DOHH2 (cell line): ENCODE results near the gene FCGR1A.
"Not testable (repeated sequence)": the region's sequence is repeated elsewhere in the genome, so short reads cannot be mapped to it uniquely, and the experiment has no call there.

Experiments
- H3F3A ChIP-seq: fragments of 200-600 bp; sonication (generic), shearing (Covaris generic); 2 replicates; pipeline ENCODE4 v1.6.0; 2016; ENCODE audit warnings: antibody characterized with exemption, mild to moderate bottlenecking; ENCODE audit not compliant: control insufficient read depth, insufficient read depth
- H3K27ac ChIP-seq: fragments of 200-600 bp; sonication (generic); 2 replicates; pipeline ENCODE4 v1.5.1; 2014; ENCODE audit warnings: low read depth, mild to moderate bottlenecking, low read length, moderate library complexity
- H3K27me3 ChIP-seq: fragments of 200-600 bp; sonication (generic); 2 replicates; pipeline ENCODE4 v1.6.1; 2014; ENCODE audit warnings: mild to moderate bottlenecking, low read length, mixed read lengths; ENCODE audit not compliant: control insufficient read depth
- H3K36me3 ChIP-seq: fragments of 200-600 bp; sonication (generic); 2 replicates; pipeline ENCODE4 v1.6.1; 2014; ENCODE audit warnings: mild to moderate bottlenecking, low read length, moderate library complexity, mixed read lengths; ENCODE audit not compliant: control insufficient read depth
- H3K4me1 ChIP-seq: fragments of 200-600 bp; sonication (generic); 2 replicates; pipeline ENCODE4 v1.6.1; 2014; ENCODE audit warnings: mild to moderate bottlenecking, low read length, mixed read lengths; ENCODE audit not compliant: control insufficient read depth
- H3K4me2 ChIP-seq: fragments of 200-600 bp; sonication (generic); 2 replicates; pipeline ENCODE4 v1.6.0; 2014; ENCODE audit warnings: mild to moderate bottlenecking, low read length, moderate library complexity
- H3K4me3 ChIP-seq: fragments of 200-600 bp; sonication (generic); 2 replicates; pipeline ENCODE4 v1.5.1; 2014; ENCODE audit warnings: mild to moderate bottlenecking, low read length, mixed read lengths
- H3K79me2 ChIP-seq: fragments of 200-600 bp; sonication (generic); 2 replicates; pipeline ENCODE4 v1.6.1; 2014; ENCODE audit warnings: mild to moderate bottlenecking, low read length, mixed read lengths; ENCODE audit not compliant: control insufficient read depth
- H3K9me2 ChIP-seq: fragments of 200-600 bp; sonication (generic); replicated peaks from 2 replicates; pipeline ENCODE4 v1.6.1; 2014; ENCODE audit warnings: mild to moderate bottlenecking, low read length, mixed read lengths; ENCODE audit not compliant: control insufficient read depth
- H3K9me3 ChIP-seq: fragments of 200-600 bp; sonication (generic); 2 replicates; pipeline ENCODE4 v1.6.1; 2014; ENCODE audit warnings: antibody characterized with exemption, low read length, mixed read lengths; ENCODE audit not compliant: control insufficient read depth, insufficient read depth
- H4K20me1 ChIP-seq: fragments of 200-600 bp; sonication (generic); 2 replicates; pipeline ENCODE4 v1.6.0; 2014; ENCODE audit warnings: low read depth, mild to moderate bottlenecking, antibody characterized with exemption, low read length, moderate library complexity; ENCODE audit not compliant: control insufficient read depth, insufficient read depth

Gene FCGR1A

DNA sequence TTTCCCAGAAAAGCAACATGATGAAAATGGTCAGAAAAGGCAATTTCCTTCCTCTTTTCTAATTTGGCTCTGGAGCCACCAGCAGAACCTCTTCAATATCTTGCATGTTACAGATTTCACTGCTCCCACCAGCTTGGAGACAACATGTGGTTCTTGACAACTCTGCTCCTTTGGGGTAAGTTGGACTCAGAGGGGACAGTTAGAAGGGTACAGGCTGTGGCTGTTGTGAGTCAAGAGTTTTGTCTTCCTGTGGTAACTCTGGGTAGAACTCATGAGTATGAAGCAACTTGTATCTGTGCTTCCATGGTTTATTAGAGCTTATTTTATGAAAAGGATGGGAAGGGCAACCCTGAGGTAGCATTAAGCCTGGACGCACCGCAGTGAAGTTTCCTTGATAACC lies at the start of gene FCGR1A:
Gene FCGR1A (plus strand): TSS at position 95 of the 400 bp plus-strand sequence. CDS start 50 bp downstream, at position 145.
- H4K20me1 ChIP-seq, H3K9me3 ChIP-seq, H3K4me1 ChIP-seq, H3K79me2 ChIP-seq, H3K9me2 ChIP-seq, H3K27ac ChIP-seq, H3K4me2 ChIP-seq, H3F3A ChIP-seq, H3K4me3 ChIP-seq, H3K27me3 ChIP-seq, H3K36me3 ChIP-seq: not testable (repeated sequence)

DNA sequence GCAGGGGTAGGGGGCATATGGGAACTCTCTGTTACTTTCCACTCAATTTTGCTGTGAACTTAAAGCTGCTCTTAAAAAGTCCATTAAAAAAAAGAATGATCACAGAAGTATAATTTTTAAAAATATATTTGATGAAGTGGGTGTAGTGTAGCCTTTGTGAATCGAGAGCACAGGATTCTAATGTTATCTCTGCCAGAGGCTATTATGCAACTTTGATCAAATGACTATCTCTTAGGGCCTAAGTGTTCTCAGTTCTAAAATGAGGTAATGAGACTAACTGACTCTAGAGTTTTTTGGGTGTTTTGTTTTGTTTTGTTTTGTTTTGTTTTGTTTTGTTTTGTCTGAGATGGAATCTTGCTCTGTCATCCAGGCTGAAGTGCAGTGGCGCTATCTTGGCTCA lies 49.7 kb upstream of the FCGR1A start:
- not testable (repeated sequence) for H3F3A ChIP-seq, H3K36me3 ChIP-seq, H3K4me3 ChIP-seq, H3K27me3 ChIP-seq, H3K27ac ChIP-seq, H3K9me3 ChIP-seq, H3K79me2 ChIP-seq, H3K9me2 ChIP-seq, H4K20me1 ChIP-seq, H3K4me2 ChIP-seq, H3K4me1 ChIP-seq

- not testable (repeated sequence) for H3K4me2 ChIP-seq, H3F3A ChIP-seq, H3K79me2 ChIP-seq, H4K20me1 ChIP-seq, H3K27ac ChIP-seq, H3K36me3 ChIP-seq, H3K9me3 ChIP-seq, H3K4me3 ChIP-seq, H3K4me1 ChIP-seq, H3K27me3 ChIP-seq, H3K9me2 ChIP-seq
These were observed 47.8 kb upstream of the FCGR1A start for GRCh38 chr1:149734692-149735091.

- H3K4me3 ChIP-seq, H4K20me1 ChIP-seq, H3F3A ChIP-seq, H3K27ac ChIP-seq, H3K4me1 ChIP-seq, H3K27me3 ChIP-seq, H3K9me3 ChIP-seq, H3K79me2 ChIP-seq, H3K4me2 ChIP-seq, H3K9me2 ChIP-seq, H3K36me3 ChIP-seq: not testable (repeated sequence)
These were observed 42.3 kb upstream of the FCGR1A start for GRCh38 chr1:149740148-149740581.

- not testable (repeated sequence) for H3K9me3 ChIP-seq, H3K36me3 ChIP-seq, H3K4me2 ChIP-seq, H3K9me2 ChIP-seq, H3K79me2 ChIP-seq, H3K27me3 ChIP-seq, H4K20me1 ChIP-seq, H3K4me1 ChIP-seq, H3F3A ChIP-seq, H3K27ac ChIP-seq, H3K4me3 ChIP-seq
These were observed 41.8 kb upstream of the FCGR1A start for GRCh38 chr1:149740590-149741230.

- not testable (repeated sequence) for H3K27me3 ChIP-seq, H3K4me2 ChIP-seq, H4K20me1 ChIP-seq, H3K9me2 ChIP-seq, H3K27ac ChIP-seq, H3K4me3 ChIP-seq, H3K4me1 ChIP-seq, H3K36me3 ChIP-seq, H3F3A ChIP-seq, H3K9me3 ChIP-seq, H3K79me2 ChIP-seq
These were observed 40.6 kb upstream of the FCGR1A start for GRCh38 chr1:149741914-149742313.

- H3K9me2 ChIP-seq, H3K36me3 ChIP-seq, H3K4me2 ChIP-seq, H3K4me3 ChIP-seq, H3K4me1 ChIP-seq, H3K9me3 ChIP-seq, H3K79me2 ChIP-seq, H3K27me3 ChIP-seq, H4K20me1 ChIP-seq, H3K27ac ChIP-seq, H3F3A ChIP-seq: not testable (repeated sequence)
These were observed 35.8 kb upstream of the FCGR1A start for GRCh38 chr1:149746463-149747356.

GRCh38 chr1:149747359-149748143 lies 34.9 kb upstream of the FCGR1A start:
- not testable (repeated sequence) for H3F3A ChIP-seq, H4K20me1 ChIP-seq, H3K27me3 ChIP-seq, H3K79me2 ChIP-seq, H3K36me3 ChIP-seq, H3K4me2 ChIP-seq, H3K9me2 ChIP-seq, H3K4me1 ChIP-seq, H3K9me3 ChIP-seq, H3K4me3 ChIP-seq, H3K27ac ChIP-seq
